NAMALWA (cell line): ENCODE measurements around the gene P3H4.
"Not testable (repeated sequence)": the region's sequence is repeated elsewhere in the genome, so short reads cannot be mapped to it uniquely, and the experiment has no call there.

Experiments used
- DNase-seq: peaks from one replicate; pipeline ENCODE4 v3.0.0-alpha.2; 2015; ENCODE audit warnings: low spot score

Gene P3H4

DNA sequence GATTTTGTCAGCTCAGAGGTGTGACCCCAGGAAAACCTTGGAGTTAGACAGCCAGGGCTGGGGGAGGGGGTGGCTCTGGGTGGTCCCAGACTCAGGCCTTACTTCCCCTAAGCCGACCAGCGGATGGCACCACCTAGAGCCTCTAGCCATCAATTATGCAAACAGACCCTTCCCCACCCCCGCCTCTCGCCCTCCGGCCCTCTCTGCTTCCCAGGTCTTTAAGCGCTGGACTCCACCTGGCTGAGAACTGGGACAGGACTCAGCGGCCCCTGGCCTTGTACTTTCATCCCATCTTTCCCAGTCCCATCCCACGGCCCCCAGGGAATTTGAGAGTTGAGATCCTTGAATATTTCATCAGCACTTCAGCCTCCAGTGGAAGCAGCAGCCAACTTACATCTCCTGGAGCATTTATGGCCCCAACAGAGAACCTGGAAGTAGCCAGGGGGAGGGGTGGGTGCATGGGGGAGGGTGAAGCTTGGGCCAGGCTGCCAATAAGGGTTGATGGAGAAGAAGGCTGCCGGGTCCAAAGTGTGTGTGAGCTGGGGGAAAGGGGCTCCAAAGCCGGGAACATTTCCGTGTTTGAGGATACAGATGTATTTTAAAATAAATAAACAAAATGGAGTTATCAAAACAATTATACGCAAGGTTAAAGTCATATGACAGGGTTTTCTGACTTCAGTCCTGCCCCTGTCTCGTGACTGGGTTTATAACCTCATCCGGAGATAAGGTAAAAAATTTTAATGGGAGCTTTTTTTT is 17.8 kb downstream of the P3H4 start:
- DNase-seq, result no peak

DNA sequence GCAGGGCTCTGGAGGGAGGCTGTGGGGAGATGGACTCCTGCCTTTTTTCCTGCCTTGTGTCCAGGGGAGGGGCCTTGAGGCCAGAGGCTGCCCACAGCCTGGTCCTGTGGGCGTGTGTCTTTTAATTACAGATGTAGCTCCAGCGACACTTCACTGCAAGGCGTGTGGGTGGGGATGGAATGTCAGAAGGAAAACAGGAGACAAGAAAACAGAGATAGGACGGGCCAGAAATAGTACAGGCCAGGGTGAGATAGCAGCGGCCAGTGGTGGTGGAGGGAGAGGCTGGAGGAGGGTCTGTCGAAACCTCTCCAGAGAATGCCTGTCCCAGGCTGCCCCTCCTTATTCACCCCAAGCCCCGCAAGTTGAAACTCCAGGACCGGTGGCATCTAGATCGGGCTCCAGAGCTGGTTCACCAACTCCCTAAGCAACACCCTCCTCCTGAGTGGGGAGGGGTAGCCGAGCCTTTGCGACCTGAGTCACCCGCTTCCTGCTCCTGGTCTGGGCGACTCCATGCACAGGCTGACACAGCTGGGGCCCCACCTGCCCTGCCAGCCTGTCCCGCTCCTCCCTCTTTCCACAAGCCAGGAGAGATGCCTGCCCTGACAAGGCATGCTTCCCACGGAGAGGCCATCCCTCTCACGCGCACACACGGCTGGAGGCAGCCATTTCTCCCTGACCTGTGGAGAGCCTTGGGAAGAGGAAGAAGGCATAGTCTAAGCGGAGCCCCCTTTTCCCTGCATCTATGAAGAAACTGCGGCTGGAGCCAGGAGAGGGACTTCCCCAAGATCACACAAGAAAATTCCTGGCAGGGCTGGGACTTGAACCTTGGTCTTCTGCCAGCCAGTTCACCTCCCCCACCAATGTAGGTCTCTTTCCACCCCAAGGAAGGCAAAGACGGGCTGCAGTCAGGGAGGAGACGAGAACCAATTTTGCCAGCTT is 18.6 kb downstream of the P3H4 start:
- DNase-seq, result no peak

DNA sequence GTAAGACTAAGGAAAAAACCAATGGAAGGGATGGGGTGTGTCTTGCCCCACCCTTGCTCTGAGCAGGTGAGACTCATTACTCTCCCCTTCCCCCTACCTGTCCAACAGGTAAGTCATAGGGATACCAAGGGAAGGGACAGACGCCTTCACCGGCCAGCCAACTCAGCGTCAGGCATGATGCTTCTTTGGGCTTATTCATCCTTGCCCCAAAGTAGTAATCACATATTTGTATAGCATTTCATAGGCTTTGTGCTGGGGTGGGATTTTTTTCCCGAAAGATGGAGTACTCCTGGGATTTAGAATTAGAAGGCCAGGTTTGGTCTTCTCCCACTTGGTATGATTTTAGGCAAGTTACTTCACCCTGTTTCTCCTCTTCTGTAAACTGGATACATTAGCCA is 24.7 kb downstream of the P3H4 start:
- DNase-seq, result no peak

DNA sequence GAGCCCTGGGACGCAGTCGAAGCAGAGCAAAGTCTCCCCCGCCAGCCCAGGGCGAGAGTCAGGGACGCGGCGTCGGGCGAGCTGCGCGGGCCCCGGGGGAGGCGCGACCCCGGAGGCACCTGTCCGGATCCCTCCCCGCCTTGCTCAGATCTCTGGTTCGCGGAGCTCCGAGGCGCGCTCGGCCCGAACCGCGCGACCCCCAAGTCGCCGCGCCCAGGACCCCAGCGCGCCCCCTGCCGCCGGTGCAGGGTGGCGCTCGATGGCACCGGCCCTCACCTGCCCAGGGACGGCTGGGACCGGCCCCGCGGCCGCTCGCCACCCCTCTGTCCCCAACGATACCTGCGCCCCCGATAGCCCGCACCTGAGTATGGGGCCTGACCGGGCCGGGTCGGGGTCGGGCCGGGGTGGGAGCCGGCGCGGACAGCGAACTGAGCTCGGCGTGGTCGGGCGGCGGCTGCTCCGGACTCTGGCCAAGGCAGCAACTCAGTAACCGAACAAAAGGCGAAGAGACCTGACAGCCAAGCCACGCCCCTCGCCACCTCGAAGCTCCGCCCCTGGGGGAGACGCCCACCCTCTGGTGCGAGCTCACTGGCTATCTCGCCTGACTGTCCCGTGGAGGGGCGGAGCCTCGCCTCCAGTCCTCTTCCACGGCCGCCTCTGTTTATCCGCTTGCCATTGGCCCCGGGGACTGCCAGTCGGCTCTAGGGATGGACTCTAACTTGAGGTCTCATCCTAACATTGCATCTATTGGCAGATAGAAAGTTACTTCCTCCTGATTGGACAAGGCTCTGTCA is 25.3 kb downstream of the P3H4 start, which contains the start of gene JUP:
Gene JUP, minus strand, starts transcription at position 485 of the 794 bp plus-strand sequence. CDS start 14,857 bp downstream, outside the sequence.
- peak; percentile 99 for DNase-seq

DNA sequence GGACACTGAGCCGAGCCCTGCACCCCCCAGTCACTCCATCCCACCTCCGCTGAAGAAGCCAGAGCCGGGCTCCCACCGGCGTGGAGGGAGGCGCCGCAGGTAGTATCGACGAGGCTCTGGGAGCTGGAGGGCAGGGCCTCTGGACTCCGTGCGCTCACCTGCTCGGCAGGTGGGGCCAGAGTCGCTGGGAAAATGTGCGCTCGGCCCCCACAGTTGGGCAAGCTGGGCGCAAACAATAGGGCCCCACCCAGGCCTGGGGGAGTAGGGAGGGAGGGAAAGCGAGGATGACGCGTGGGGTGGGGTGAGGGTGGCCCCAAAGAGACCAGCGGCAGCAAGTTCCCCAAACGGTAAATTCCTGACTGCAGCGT is 25.9 kb downstream of the P3H4 start:
- DNase-seq, result no peak

DNA sequence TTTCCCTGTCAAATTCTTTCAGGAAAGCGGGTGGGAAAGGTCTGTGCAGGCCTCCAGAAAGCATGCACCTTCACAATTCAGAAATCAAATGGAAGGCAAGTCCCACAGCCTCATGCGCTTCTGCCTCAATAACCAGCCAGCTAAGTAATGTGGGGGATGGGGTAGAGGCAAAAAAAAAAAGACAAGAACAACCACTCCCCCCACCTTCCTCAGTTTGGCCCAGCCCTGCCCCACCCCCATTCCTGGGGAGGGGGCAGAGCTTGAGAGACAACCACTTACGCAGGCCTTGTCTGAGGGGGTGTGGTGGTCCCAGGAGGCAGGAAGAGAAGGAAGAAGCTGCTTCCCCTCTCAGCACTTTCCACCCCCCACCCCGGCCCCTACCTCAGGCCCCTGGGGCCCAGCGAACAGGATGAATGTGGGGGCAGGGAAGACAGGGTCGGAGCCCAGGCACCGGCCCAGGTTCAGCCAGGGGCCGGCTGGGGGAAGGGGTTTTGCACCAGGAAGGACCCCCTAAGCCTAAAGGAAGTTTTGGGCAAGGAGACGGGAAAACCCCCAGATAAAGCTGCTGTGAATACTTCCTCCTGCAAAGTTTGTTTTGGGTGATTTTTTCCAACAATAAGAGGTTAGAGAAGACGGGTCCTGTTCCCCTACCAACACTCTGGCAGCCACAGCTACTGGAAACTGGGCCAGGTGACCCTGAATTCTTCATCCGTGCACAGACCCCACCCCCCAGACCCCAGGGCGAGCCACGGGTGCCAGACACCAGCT is 26.5 kb downstream of the P3H4 start:
- peak; percentile 58 for DNase-seq

DNA sequence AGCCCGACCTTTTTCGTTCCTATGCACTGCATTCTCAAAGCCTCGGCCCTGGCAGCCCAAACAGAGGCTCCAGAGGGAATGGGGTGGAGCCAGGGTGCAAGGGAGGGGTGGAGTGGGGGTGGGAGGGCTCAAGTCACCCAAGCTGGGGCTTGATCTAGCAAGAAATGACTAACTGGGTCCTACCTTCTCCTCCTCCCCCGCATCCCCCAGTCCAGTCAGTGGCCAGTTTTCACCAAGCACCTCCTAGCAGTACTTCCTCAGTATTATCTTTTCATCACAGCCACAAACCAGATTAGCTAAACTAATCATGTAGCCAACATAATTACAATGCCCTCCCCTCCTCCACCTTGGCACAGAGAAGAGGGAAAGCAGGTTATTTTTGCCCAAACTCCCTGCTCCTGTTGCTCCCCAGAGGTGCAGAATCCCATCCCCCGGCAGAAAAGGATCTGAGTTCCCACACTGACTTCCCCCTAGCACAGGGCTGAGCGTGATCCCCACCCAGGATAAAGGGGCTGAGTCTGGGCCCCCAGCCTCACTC is 27.5 kb downstream of the P3H4 start:
- no peak for DNase-seq

DNA sequence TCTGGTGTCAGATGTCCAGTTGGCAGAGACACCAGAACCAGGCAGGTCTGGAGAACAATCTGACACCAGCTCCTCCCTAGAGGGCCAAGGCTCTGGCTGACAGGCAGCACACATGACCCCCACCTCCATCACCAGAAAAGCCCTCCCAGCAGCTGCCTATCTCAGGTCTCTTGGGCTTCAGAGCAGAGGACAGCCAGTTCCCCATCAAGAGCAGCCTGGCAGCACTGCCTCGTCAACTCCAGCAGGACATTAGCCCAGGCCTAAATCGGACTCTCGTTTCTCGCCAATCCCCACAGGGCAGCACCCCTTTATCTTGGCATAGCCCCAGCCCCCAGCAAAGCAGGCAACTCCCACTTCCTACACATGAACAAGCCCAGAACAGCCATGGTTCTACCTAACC is 29.6 kb downstream of the P3H4 start:
- DNase-seq, result no peak

DNA sequence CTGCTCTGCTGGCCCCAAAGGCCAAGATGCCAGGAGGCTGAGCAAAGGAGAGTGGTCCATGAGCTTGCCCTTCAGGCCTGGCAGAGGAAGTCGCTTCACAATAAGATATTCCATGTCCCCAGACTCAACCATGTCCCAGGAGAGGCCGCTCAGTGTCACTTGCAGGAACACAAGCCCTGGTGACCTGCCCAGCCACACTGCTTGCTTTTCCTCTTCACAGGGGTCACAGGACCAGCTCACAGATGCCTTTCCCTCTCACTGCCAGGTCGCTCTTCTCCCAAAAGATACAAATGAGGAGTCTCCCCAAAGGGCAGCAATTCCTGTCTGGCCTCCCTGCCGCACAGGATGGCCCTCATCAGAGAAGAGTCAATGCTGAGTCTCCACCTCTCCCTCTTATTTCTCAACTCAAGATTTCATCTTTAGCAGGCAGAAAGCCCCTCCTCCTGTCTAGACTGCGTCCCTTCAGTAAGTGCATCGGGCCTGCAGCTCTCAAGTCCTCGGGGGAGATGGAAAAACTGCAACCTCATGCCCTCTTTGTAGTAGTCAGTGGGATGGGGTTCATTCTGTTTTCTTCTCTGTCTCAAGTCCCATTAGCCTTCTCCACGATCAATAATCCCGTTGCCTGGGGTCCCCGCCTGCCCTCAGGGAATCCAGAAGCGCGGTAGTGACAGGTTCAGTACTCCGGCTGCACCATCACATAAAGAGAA is 30.2 kb downstream of the P3H4 start:
- DNase-seq, result no peak

DNA sequence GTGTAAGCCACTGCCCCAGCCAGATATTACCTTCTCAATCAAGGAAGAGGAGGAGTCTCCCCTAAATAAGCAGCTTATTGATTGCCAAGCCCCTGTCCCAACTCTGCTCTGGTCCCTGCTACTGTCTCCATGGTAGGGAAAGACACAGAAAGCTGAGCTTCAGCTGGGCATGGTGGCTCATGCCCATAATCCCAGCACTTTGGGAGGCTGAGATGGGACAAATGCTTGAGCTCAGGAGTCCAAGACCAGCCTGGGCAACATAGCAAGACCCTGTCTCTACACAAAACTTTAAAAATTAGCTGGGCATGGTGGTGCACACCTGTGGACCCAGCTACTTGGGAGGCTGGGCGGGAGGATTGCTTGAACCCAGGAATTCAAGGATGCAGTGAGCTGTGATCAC is 31.8 kb downstream of the P3H4 start:
- DNase-seq, result no peak

DNA sequence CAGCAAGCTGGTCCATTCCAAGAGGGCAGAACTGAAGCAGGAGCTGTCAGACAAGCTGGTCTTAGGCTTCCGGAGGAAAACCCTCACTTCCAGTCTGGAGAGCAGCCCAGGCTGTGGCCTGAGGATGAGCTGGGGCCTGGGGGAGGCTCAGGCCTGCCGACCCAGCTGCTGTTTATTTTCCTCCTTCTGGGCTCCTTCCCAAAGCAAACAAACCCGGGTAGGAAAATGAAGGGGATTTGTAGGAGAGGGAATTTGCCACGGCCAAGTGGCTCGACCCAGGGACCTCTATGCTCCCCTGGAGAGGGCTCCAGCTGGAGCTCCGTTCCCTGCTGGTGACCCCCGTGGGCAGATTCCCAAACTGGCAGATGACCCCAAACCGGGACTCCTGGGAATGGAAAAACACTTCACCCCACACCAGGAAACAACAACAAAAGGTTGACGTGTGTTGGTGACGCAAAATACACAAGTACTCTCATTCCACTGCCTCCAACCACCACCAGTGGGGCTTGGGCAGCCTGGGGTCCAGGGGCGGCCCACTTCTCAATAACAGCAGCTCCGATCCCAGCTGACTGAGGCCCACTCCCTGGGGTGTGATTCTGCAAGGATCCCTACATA is 34.1 kb downstream of the P3H4 start:
- DNase-seq, result no peak

DNA sequence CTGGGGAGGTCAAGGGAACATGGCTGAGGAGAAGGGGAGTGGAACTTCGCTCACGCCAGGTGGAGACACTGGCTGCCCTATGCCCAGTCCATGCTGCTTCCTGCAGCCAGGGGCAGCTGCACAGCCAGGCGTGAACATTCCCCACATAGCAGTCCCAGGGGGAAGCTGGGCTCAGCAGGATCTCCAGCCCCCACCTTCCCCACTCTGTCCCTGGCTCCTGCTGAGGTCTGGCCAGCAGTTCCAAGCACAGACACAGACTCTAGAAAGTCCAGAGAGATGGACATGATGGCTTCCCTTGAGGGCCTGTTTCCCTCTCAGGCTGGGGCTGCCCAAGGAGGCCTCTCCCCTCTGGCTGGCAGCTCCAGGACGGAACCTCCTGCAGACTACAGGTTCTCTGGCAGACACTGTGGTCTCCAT is 34.6 kb downstream of the P3H4 start:
- no peak for DNase-seq

DNA sequence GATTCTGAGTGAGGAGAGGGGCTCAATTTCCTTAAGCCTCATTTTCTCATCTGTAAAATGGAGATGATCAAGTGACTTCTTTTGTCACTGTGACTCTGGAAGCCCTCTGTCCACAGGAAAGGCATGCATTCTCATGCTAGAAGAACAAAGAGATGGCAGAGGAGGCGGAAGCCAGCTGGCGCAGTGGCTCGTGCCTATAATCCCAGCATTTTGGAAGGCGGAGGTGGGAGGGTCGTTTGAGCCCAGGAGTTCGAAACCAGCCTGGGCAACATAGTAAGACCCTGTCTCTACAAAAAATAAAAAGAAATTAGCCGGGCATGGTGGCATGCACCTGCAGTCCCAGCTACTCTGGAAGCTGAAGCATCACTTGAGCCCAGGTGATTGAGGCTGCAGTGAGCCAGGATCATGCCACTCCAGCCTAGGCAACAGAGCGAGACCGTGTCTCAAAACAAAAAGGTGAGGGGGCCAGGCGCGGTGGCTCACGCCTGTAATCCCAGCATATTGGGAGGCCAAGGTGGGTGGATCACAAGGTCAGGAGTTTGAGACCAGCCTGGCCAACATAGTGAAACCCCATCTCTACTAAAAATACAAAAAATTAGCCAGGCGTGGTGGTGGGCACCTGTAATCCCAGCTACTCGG is 35.4 kb downstream of the P3H4 start:
- not testable (repeated sequence) for DNase-seq

DNA sequence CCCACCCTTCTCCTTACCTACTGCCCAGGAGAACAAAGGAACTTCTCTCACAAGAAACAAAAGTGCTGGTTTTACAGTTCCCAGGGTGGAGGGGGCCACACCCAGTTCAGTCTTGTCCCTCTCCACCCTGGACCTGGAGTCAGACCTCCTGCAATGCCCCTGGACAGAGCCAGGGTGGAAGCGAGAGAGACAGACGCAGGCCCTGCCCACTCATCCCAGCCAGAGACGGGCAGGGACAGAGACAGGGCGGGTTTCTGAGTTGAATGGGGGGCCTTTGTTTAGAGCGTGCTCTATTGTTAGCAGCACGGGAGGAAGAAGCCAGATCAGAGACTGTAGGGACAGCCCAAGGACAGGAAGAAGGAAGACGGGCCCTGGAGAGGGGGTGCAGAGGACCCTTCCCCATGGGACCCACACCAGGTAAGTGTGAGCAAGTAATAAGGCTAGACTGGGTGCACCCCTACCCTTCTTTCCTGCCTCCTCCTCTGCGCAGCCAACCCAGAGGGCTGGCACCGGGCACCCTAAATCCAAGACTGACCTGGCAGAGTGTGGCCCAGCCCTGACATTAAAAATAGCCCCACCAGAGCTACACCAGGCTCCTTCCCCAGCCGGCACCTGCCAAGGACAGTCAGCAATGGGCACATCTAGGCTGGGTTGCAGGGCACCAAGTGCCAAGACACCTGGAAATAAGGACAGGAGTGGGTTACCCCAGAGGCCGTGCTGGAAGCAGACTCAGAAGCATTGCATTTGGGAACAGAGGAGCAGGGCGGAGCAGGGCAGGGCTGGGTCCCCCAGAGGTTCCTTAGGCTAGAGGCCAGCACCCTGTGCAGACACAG is 36.1 kb downstream of the P3H4 start:
- no peak for DNase-seq

DNA sequence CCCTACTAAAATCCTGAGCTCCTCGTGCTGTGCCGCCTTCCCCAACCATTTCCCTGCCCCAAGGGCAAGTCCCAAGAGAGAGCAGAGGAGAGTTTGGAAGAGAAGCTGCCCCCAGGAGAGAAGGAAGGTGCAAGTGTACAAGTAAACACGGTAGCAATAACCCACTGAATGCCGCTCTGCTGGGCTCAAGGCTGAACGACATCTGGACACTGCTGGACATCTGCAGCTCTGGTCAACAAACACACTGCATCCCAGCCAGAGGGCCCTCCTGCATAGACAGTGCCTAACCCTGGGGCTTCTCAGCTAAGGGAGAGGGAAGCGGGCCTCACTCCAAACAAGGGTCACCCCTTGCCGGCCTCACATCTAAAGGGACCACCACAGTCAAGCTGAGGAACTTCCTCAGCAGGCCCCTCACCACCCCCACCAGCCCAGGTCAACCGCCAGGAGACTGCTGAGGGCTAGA is 38.0 kb downstream of the P3H4 start:
- no peak for DNase-seq

DNA sequence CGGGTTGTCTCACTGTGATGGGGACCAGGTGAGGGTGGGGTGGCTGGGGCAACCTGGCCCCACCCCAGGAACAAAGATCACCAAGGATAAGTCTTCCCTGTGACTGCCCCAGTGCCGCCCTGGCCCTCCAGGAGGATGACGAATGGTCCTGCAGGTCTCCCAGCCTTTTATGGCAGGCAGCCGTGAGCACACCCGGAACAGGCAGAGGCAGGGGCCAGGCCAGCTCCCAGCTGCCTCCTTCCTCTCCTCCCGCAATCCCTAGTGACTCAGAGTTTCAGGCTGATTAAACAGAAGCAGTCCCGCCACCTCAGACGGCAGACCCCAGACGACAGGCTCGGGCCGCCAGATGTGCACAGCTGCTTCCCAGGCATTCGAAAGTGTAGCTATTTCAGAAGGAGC is 38.6 kb downstream of the P3H4 start:
- DNase-seq, result no peak

DNA sequence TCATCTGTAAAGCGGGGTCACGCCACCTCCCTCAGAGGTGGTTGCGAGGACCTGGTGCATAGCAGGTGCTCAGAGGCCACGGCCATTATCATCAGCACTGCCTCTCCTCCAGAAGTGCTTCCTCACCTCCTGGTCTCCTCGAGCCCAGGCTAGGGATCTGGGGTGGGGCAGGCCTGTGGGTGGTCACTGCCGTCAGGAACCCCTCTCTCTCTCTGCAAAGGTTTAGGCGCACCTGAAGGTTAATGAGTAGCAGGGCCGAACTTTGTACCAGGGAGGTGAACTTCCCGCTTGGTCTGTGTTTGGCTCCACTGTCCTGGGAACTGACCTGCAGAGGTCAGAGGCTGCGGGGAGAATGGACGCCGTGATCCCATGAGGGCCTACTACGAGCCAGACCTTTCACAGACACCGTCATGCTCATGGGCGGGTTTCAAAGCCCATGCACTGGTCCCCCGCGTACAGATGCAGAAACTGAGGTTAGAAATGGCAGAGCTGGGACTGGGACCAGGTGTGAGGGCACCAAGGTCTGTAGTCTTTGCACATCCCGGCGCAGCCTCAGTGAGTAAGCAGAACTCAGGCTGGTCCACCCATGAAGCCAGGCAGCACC is 39.1 kb downstream of the P3H4 start:
- no peak for DNase-seq

DNA sequence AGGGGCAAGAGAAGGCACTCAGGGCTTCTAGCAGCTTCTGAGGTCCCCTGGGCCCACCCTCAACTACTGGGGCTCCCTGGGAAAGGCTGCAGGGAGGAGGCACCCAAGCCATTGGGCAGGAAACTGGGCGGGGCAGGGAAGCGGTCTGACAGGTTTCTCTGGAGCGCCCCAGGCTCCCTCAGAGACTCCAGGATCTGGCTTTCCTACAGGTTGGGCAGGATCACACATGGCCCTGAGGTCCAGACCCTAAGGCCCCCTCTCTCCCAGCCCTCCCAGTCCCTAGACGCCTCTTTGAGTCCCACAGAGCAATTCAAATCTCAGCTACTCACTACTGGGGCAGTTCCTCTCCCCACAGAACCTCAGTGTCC is 39.5 kb downstream of the P3H4 start:
- DNase-seq, result no peak
